Activated effector memory CD4-positive, alpha-beta T cell treated with Interleukin-2 at 50 U/mL for 16 hours (primary cell): ENCODE data around the gene PPP3R1.

ENCODE experiments used
- DNase-seq: peaks from one replicate; pipeline ENCODE4 v3.0.0-alpha.2; 2020

PPP3R1 gene

DNA sequence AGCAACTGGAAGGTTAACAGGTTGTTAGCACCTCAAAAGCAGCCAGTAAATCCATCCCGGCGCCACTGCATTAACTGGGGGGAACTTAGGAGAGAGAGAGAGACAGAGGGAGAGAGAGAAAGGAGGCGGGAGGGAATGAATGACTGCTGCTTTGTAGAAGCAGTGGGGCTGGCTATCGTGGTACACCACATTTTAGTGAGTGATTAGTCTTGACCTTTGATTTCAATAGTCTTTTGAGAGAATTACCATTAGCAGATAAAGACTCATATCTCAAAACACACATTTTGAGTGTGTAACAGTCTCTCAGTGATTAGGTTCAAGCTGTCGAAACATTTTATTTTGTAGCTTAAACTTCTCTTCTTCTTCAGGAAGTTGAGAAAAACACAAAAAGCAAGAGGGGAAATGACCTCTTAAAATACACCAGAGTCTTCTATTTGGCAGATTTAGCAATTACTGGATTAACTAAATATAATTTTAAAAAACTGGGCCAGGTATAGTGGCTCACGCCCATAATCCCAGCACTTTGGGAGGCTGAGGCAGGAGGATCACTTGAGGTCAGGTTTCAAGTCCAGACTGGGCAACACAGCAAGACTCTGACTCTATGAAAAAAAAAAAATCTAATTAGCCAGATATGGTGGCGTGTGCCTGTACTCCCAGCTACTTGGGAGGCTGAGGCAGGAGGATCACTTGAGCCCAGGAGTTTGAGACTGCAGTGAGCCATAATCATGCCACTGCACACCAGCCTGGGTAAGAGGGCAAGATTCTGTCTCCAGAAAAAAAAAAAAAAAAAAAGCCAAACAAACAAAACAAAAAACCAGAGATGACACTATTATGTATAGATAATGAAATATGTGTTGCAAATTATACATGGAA is 116.6 kb downstream of the PPP3R1 start:
- DNase-seq: no peak

DNA sequence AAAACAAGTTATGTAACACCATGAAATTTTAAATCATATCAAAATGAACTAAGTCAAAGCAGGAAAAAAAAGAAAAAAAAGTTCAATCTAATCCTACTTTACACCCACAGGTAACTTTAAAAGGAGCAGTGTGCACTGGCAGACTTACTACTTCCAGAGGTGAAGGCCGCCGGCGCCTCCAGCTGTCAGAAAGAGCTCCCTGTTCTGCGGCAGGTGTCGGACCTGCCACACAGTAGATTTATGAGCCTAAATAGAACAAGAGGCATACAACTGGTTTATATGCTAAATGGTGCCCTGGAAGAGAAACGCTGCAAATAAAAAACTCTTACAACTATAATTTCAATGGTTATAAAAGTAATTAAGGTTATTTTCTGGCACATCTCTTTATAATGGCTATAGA is 117.8 kb downstream of the PPP3R1 start:
- no peak for DNase-seq

DNA sequence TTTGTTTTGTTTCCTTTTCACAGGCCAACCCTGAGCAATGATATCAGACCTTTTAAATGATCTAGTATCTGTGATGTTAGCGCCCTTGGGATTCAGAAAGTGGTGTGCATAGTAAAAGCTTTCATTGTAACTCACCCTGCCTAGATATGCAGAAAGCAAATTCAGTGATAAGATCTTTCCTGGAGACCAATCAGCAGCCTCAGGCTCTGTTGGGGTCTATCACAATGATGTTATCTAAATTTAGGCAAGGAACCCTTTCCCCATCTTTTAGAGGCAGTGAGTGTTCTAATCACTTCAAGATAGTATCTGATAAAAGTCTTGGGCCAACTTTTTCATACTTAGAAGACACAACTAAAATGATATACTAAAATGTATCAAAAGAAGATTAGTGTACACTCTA is 118.2 kb downstream of the PPP3R1 start:
- no peak for DNase-seq
